ENCODE results near the gene LRRC71. TPM values are rescaled to one million over a fixed set of nuclear protein-coding genes. Genes with fewer than 3 reads are reported as not detected.

Gene LRRC71
- total and polyA plus RNA-seq, 2 of the 4 experiments (the other 2 are of a cell fraction) = 0.50 TPM; not detected in 1

- Histone ChIP-seq H2AFZ (replicated peaks; ENCODE audit: low read length, poor library complexity) (no peak overlapping the region), H3K9me3 (ENCODE audit: control insufficient read depth, insufficient read depth, low read length) (no peaks in the 10 kb centered on the region), H2BK5ac (ENCODE audit: low read depth, low read length, poor library complexity, severe bottlenecking) (no peak overlapping the region), H4K8ac (ENCODE audit: low read depth in 2 of 2, low read length in 2 of 2) (no peak overlapping the region), H3K36me3 (ENCODE audit: control insufficient read depth, insufficient read depth, low read length) (peaks cover 14% of the 10 kb centered on the region), H3K4me1 (ENCODE audit: control insufficient read depth, insufficient read depth, low read length) (peaks cover 24% of the 10 kb centered on the region), H3K27me3 (ENCODE audit: control insufficient read depth, insufficient read depth, low read length) (no peaks in the 10 kb centered on the region), H4K5ac (ENCODE audit: low read depth, low read length) (no peak overlapping the region), H3K18ac (ENCODE audit: low read depth, low read length) (no peak overlapping the region), H2AK9ac (replicated peaks; ENCODE audit: low read depth, low read length, poor library complexity) (peak overlapping the region; percentile 76), H4K20me1 (ENCODE audit: insufficient read depth, low read length) (no peaks in the 10 kb centered on the region), H2BK15ac (ENCODE audit: low read depth, low read length) (no peak overlapping the region), H2BK20ac (ENCODE audit: low read depth, low read length) (no peak overlapping the region), H3K9me1 (ENCODE audit: insufficient read depth, low read length) (peaks cover 8% of the 10 kb centered on the region; the same call in 1 of the 2 replicates), H3K56ac (ENCODE audit: extremely low read depth, insufficient read depth, low read length) (no peak overlapping the region; the same call in 1 of the 2 replicates), H3K79me1 (ENCODE audit: low read depth in 1 of 2, low read length in 2 of 2) (peaks cover 13 to 69% of the 10 kb centered on the region in 2 experiments), H3K4ac (ENCODE audit: low read depth, low read length) (no peak overlapping the region), H2BK120ac (ENCODE audit: low read depth, low read length) (no peak overlapping the region), H3K4me3 (ENCODE audit: insufficient read depth, low read depth, low read length) (no peak overlapping the region), H4K91ac (ENCODE audit: insufficient read depth, low read depth, low read length) (no peak overlapping the region), H3K23ac (ENCODE audit: low read depth, low read length) (no peak overlapping the region), H3K9ac (ENCODE audit: low read depth, low read length) (no peak overlapping the region), H3K27ac (ENCODE audit: insufficient read depth, low read length) (no peak overlapping the region), H3K14ac (replicated peaks; ENCODE audit: low read depth, low read length) (no peak overlapping the region), H3K4me2 (ENCODE audit: low read depth, low read length) (no peak overlapping the region), H2AK5ac (ENCODE audit: low read depth, low read length) (no peak overlapping the region; the same call in 1 of the 2 replicates)
- in situ Hi-C loops (cut with MboI; ENCODE audit: low sequenced_read_pairs) (no loop called here), dilution Hi-C loops (cut with HindIII; ENCODE audit: low sequenced_read_pairs, unreplicated experiment) (no loop called here), intact Hi-C loops (cut with micrococcal nuclease) (no loop called here)
- ATAC-seq (ENCODE audit: low read depth) = no peak
- ChIA-PET POLR2A (ENCODE audit: unreplicated experiment) (no interaction called here), CTCF (no interaction called here)
- 80% methylated on average over 1 of the region's 19 CpGs; no CpG with 5 or more reads in 1 of the 2 experiments for WGBS, 2 experiments (ENCODE audit: extremely low coverage in 2 of 2, insufficient read length in 1 of 2)
- BruUV-seq (replicated peaks) = no TSS peak
- DNase-seq = no peak
- TF ChIP-seq RFX5 (IDR thresholded peaks at IDR 0.05; ENCODE audit: low read depth, low read length) (no peak), FOS (IDR thresholded peaks at IDR 0.05; ENCODE audit: low read depth, low read length) (no peak), BHLHE40 (IDR thresholded peaks at IDR 0.05; ENCODE audit: low read depth, low read length) (no peak), CHD1 (IDR thresholded peaks at IDR 0.05; ENCODE audit: low read depth, low read length) (no peak), POLR2A (IDR thresholded peaks at IDR 0.05; ENCODE audit: low read depth, low read length) (no peak), MAFK (IDR thresholded peaks at IDR 0.05; ENCODE audit: low read depth, low read length) (no peak), USF2 (IDR thresholded peaks at IDR 0.05; ENCODE audit: low read depth, low read length) (no peak), MXI1 (IDR thresholded peaks at IDR 0.05; ENCODE audit: borderline replicate concordance, low read depth, low read length) (no peak), CTCF (conservative IDR thresholded peaks at IDR 0.05; ENCODE audit: low read depth, low read length) (no peak), RAD21 (IDR thresholded peaks at IDR 0.05; ENCODE audit: low read length) (no peak), NFE2L2 (IDR thresholded peaks at IDR 0.05; ENCODE audit: low read depth, low read length) (no peak), CEBPB (IDR thresholded peaks at IDR 0.05; ENCODE audit: low read depth, low read length) (no peak), MAZ (IDR thresholded peaks at IDR 0.05; ENCODE audit: borderline replicate concordance, low read depth, low read length) (no peak), SMC3 (IDR thresholded peaks at IDR 0.05; ENCODE audit: low read depth, low read length) (no peak)
- TF ChIP-seq, protein P1, sequence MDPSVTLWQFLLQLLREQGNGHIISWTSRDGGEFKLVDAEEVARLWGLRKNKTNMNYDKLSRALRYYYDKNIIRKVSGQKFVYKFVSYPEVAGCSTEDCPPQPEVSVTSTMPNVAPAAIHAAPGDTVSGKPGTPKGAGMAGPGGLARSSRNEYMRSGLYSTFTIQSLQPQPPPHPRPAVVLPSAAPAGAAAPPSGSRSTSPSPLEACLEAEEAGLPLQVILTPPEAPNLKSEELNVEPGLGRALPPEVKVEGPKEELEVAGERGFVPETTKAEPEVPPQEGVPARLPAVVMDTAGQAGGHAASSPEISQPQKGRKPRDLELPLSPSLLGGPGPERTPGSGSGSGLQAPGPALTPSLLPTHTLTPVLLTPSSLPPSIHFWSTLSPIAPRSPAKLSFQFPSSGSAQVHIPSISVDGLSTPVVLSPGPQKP (IDR thresholded peaks at IDR 0.05; ENCODE audit: borderline replicate concordance, low read depth, low read length) = no peak
Observed at GRCh38 chr1:156904187-156904959, 16.1 kb upstream of the LRRC71 start.

Data from IMR-90 (cell line).